Astrocyte (in vitro differentiated cells and primary cell): ENCODE results near the gene CACNB4.
"Not testable (repeated sequence)": the region's sequence is repeated elsewhere in the genome, so short reads cannot be mapped to it uniquely, and the experiment has no call there.

Source experiments
- EZH2 ChIP-seq: IDR thresholded peaks from 2 replicates; pipeline ENCODE4 v1.6.1; 2012; ENCODE audit warnings: mild to moderate bottlenecking, low read length, inconsistent platforms; ENCODE audit not compliant: insufficient read depth
- TF ChIP-seq, protein P1 (sequence below): IDR thresholded peaks from 2 replicates; pipeline ENCODE4 v1.5.1; 2011; ENCODE audit warnings: low read depth, mild to moderate bottlenecking, inconsistent platforms, low read length, moderate library complexity; ENCODE audit not compliant: insufficient read depth

DNA sequence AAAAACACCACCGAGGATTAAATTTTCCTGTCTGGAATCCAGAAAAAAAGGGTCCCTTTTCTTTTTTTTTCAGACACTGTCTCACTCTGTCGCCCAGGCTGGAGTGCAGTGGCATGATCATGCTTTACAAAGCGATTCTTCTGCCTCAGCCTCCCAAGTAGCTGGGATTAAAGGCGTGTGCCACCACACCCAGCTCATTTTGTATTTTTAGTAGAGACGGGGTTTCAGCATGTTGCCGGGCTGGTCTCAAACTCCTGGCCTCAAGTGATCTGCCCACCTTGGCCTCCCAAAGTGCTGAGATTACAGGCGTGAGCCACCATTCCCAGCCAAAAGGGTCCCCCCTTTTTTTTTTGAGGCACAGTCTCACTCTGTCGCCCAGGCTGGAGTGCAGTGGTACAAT is 104.7 kb downstream of the CACNB4 start:
- TF ChIP-seq, protein P1, sequence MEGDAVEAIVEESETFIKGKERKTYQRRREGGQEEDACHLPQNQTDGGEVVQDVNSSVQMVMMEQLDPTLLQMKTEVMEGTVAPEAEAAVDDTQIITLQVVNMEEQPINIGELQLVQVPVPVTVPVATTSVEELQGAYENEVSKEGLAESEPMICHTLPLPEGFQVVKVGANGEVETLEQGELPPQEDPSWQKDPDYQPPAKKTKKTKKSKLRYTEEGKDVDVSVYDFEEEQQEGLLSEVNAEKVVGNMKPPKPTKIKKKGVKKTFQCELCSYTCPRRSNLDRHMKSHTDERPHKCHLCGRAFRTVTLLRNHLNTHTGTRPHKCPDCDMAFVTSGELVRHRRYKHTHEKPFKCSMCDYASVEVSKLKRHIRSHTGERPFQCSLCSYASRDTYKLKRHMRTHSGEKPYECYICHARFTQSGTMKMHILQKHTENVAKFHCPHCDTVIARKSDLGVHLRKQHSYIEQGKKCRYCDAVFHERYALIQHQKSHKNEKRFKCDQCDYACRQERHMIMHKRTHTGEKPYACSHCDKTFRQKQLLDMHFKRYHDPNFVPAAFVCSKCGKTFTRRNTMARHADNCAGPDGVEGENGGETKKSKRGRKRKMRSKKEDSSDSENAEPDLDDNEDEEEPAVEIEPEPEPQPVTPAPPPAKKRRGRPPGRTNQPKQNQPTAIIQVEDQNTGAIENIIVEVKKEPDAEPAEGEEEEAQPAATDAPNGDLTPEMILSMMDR: not testable (repeated sequence)
- TF ChIP-seq EZH2: not testable (repeated sequence)
